ENCODE measurements around the gene ABHD17B.
A peak's percentile ranks its signal among the peaks of the same experiment; 100 is the strongest.

Gene ABHD17B

DNA sequence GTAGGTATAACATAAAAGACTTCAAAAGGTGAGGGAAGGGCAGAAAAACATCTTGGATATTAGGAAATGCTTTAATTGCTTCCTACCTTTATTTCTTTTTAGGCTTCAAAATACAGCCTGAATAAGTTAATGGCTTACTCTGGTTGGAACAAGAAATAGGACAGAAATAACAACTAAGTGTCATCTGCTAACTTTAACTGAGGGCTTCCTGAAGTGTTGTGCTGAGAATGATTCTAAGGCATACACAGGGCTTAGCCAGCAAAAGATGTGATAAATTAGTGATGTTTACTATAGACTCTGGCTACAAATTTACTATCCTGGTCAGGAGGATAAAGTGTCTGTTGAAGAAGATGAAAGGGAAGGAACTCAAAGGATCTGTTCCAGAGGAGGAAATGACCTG lies 34.2 kb downstream of the ABHD17B start:
- DNase-seq (ENCODE audit: low spot score) = no peak

DNA sequence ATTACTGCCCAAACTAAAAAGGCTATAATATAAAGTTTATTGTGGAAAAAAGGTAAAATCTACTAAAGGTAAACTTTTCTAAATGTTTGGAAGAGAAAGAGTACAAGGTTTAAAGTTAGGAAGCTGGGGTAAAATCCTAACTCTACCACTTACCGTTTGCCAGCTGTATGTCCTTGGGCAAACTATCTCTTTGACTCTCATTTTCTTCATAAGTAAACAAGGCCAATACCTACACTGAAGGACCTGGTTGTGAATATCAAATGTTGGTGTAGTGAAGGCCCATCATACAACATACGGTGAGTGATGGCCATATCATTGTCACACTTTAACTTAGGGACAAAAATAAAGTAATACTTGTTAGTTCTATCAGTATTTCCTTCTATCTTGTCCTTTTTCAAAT lies 34.9 kb downstream of the ABHD17B start:
- no peak for DNase-seq (ENCODE audit: low spot score)

DNA sequence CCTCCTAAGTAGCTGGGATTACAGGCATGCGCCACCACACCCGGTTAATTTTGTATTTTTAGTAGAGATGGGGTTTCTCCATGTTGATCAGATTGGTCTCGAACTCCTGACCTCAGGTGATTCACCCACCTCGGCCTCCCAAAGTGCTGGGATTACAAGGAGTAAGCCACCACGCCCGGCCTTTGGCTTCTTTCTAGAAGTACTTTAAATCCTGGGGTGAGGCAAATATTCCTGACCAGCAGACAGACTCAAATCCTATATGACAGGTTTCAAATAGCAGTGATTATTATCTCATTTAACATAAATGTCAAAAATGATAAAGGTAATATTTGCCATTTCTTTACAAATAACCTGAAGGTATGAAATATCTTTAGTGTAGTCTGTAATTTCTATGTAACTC lies 35.6 kb downstream of the ABHD17B start:
- DNase-seq (ENCODE audit: low spot score) = no peak

DNA sequence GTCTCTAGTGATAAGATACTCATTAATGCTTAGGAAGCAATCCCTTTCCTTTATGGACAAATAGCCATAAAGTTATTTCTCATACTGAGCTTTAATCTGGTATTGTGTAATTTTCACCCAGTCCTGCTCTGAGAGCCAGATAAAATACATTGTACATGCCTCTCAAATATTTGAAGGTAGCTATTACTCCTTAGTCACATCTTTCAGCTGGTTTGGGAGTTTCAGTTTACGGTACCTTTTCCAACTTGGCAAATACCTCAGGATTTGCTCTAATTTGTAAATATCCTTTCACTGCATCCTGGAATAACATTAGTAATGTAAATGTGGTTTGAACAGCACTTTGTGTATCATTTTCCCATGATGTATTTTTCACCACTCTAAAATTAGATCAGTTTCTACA lies 47.4 kb downstream of the ABHD17B start:
- no peak for DNase-seq (ENCODE audit: low spot score)

DNA sequence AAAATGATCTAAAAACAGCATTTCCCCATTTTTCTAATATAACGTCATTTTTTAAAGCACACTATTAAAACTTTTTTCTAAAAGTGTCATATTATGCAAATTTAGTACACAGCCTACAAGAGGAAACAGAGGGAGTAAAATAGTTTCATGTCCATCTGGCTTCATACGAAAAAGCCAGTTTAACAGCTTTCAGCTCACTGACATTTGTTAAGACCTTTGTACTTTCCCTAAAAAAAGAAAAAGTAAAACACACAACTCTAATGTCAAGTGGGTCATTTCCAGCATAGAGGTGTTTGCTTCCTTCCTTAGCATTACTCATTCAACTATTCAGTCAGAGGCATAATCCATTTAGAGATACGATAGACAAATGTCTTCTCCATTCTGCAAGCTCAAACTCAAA lies 49.4 kb downstream of the ABHD17B start:
- no peak for DNase-seq (ENCODE audit: low spot score)

DNA sequence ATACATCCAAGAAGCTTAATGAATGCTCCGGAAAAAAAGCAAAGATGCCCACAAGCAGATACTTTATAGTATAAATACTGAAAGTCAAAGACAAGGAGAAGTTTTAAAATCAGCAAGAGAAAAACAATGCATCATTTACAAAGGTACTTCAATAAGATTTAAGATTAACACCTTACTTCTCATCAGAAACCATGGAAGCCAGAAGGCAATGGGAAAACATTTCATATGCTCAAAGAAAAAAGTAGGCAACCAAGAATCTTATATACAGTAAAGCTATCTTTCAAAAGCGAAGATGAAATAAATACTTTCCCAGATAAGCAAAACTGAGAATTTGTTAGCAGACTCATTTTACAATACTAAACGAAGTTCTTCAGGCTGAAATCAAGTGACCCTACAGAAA lies 51.1 kb downstream of the ABHD17B start:
- DNase-seq (ENCODE audit: low spot score) = no peak

DNA sequence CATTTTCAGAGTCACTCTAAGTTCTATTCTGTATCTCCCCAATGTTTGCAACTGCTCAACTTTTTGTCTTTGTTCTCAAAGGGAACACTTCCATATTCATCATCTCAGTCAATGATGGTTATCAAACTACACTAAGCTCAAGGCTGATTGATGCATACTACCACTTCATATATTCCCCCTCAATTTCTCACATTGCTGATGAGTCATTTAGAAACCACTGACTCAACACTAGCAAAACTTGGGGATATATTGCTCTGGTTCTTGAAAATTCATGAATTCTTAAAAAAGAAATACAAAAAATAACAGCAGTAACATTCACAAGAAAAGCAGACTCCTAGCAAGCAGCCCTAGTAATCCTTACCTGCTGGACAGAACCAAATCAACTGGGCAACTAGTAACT lies 52.2 kb downstream of the ABHD17B start:
- no peak for DNase-seq (ENCODE audit: low spot score)

DNA sequence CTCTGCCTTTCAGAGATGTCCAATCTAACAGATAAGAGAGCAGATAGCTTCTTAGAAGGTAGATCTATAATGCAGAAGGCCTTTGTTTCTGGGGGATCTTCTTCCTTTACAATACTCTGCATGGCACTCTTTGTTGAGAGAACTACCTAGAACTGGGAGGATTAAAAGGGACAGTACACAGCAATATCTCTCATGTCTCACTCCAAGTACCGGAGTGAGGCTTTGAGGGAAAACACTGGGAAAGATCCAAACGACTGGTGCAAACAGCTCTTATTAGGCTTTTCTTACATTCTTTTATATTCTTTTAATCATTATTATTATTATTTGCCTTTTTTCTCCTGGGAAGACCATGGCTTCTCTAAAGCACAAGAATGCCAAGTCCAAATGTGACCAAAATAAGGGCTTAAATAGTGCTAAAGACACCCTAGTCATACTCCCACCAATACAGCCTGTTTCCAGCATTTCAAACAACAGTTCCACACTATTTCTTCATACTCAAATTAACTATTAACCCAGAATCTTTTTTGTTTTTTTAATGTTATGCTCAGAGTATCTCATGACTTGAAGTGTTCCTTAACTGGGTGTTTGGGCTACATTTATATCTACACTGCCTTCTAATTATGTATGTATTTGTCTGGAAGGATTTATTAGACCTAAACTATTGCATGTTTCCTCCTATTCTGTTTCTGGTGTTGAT lies 52.7 kb downstream of the ABHD17B start:
- no peak for DNase-seq (ENCODE audit: low spot score)

DNA sequence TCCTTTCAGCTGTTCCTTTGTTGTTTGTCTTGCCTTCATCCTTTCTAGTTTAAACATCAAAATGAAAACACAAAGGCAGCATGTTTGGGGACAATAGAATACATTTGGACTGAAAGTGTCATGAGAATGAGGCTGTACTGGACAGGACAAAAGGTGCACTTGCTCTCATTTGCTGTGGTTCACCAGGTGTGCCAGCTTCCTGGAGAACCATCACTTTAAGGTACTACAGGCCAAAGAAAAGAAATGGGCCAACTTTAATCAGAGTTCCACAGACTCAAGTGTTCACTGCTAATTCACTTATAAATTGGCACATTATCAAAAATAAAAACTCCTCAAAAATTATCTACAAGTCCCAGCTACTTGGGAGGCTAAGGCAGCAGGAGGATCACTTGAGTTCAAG lies 53.8 kb downstream of the ABHD17B start:
- DNase-seq (ENCODE audit: low spot score) = no peak

DNA sequence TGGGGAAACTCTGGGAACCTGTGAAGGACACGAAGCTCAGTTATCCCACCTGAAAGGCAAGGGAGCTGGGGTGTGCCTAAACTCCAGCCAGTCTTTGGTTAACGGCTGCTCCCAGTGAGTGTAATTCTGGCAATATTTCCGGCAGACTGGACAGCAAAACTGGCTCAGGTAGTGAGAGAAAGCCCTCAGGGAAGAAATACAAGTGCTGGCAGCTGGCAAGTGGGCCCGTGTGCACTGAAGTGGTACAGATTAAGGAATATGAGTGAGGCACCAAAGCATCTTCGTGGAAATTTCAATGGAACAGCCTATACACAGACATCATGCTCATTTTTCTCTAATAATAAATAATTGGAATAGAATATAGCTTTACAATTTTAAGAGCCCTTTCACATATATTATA lies 56.2 kb downstream of the ABHD17B start:
- no peak for DNase-seq (ENCODE audit: low spot score)

DNA sequence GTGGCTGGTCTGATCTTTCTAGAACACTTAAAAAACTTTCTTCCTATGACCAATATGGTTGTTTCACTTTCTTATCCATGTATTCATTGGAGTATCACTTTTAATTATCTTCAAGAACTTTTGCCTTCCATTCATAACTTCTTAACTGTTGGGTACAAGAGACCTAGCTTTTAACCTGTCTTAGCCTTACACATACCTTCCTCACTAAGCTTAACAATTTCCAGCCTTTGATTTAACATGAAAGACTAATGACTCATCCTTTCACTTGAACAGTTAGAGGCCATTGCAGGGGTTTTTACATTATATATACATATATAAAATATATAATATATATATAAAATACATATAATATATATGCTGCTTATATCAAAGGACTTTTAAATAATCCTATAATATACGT lies 57.9 kb downstream of the ABHD17B start:
- DNase-seq (ENCODE audit: low spot score) = no peak

DNA sequence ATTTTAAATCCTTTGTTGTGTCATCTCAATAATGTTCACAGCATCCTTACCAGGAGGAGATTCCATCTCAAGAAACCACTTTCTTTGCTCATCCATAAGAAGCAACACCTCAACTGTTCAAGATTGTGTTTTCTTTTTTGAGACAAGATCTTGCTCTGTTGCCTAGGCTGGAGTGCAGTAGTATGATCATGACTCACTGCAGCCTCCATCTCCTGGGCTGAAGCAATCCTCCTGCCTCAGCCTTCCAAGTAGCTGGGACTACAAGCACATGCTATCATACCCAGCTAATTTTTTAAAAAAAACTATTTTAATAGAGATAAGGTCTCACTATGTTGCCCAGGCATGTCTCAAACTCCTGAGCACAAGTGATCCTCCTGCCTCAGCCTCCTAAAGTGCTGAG lies 60.0 kb downstream of the ABHD17B start:
- no peak for DNase-seq (ENCODE audit: low spot score)

DNA sequence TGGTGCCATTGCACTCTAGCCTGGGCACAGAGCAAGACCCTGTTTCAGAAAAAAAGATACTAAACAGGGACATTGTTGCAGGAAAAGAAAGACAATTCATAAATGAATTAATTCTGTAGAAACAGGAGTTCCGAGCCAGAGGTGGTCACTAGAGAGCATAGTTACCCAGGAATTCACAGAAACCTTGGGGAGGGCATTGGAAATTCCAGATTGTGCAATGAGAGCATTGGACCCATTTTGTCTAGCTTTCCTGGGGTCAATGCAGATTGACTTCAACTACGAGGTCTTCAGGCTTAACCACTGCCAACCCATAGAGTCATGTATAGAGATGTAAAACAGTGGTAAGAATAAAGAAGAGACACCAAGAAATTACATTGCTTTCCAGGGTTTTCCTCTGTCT lies 63.1 kb downstream of the ABHD17B start:
- no peak for DNase-seq (ENCODE audit: low spot score)

DNA sequence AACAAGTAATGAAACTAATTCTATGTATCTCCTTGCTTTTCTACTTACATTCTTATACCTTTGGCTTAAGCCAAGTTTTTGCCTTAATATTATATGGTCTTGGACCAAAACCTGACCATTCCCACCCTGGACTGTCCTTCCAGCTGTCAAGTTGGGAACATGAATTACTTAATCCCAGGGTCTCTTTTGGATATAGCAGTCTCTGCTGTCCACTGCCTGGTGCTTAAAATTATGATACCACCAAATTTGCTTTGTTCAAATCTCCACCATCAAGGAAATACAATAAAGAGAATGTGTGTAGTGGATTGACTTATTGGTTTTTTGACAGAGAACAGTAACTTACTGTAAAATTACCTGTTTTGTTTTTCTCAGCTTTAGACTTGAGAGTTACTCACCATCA lies 66.2 kb downstream of the ABHD17B start:
- DNase-seq (ENCODE audit: low spot score) = no peak

DNA sequence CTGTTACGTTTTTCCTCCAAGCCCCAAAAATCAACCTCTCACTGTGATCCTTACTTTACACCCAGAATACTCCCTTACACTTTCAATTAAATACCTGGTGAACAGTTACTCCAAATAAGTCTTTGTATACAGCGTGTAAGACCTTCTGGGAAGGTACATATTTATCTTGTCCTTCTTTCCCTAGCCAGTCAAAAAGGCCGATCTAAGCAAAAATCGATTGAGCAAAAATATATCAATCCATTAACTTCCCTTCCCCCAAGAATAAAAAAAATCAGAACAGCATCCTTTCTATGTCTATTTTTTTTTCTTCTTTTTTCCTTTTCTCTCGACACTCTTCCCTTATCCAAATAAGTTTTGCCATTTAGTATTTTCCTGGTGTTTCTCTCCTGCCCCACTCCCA lies 71.3 kb downstream of the ABHD17B start:
- no peak for DNase-seq (ENCODE audit: low spot score)

DNA sequence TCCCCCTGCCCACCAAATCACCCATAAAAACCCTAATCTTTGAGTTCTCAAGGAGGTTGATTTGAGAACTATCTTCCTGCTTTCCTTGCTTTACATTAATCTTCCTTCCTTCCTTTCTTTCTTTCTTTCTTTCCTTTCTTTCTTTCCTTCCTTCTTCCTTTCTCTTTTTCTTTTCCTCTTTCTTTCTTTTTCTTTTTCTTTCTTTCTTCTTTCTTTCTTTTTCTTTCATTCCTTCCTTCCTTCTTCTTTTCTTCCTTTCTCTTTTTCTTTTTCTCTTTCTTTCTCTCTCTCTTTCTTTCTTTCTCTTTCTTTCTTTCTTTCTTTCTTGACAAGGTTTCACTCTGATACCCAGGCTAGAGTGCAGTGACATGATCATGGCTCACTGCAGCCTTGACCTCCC lies 75.4 kb downstream of the ABHD17B start:
- no peak for DNase-seq (ENCODE audit: low spot score)

DNA sequence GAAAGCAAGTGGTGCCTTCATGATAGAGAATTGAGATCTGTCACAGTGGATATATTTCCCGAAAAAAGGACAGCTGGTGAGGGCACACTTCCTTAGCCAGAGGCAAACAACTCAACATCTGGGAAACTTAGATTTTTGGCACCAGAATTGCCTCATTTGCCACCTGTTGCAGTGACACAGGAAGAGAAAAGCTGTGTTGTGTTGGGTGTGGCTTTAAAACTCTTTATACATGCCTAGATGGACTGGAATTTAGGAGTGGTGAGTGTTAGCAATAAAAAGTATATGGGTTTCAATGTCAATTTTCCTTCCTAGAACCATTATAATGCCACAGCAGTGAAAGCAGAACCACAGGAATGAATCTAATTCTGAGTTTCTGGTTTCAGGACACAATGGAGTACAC lies 80.1 kb downstream of the ABHD17B start:
- DNase-seq (ENCODE audit: low spot score) = no peak

DNA sequence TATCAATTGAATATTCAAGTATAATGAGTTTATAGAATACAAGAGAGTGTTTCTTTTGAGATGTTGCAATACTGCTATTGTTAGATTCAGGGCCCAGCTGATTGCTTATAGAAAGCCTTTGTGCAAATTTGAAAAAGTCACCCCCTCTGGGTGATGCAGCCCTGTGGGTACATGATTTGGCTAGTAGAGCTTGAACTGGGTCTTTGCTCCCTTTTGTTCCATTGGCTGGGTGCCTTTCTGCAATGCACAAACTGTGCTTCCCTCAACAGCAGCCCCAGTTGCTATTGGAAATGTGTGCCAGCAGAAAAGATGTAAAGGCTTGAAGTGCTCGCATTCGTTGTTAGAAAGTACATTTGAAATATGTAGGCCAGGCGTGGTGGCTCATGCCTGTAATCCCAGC lies 80.8 kb downstream of the ABHD17B start:
- peak; percentile 96 for DNase-seq (ENCODE audit: low spot score)

DNA sequence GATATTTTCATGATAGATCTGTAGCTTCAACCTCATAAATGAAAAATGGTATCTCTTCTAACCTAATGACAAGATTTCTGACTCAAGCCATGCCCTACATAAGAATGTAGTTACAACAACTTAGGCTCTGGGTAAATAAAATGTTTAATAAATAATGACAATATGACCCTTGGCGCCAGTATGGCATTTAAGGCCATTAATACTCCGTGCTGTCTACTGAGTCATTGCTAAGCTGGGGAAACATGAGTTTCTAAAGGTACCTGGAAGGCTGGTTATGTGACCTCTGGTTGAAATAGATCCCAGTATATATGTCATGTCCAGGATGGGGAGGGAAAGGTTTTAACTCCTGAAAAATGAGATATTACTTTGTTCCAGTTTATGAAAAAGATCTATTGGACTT lies 84.7 kb downstream of the ABHD17B start:
- no peak for DNase-seq (ENCODE audit: low spot score)

DNA sequence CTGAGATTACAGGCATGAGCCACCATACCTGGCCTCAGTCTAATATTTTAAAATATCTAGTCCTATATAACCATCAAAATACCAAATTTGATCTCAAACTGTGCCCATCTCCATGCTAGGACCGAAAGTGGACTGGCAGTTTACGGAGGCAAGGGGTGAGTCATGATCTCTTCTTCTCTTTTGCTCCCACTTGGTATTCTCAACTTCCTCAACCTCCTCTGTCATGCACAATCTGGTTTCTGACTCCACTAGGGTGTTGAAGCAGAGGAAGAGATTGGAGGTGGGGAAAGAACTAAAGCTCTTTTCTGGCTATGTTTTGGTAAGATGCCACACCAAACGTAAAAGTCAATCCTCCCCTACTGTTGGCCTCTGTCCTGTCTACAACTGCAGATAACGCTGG lies 86.7 kb downstream of the ABHD17B start:
- no peak for DNase-seq (ENCODE audit: low spot score)

DNA sequence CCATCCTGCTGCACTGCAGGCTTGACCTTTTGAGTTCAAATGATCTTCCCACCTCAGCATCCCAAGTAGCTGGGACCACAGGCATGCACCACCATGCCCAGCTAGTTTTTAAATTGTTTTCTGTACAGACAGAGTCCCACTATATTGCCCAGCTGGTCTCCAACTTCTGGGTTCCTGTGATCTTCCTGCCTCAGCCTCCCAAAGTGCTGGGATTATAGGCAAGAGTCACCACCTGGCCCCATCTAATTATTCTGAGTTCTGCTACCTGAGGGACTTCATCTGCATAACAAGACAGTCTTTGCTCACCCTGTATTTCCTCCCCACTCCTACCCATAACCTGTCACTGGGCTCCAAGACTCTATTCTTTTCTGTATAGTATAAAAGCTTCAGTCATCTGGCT lies 88.1 kb downstream of the ABHD17B start:
- no peak for DNase-seq (ENCODE audit: low spot score)

DNA sequence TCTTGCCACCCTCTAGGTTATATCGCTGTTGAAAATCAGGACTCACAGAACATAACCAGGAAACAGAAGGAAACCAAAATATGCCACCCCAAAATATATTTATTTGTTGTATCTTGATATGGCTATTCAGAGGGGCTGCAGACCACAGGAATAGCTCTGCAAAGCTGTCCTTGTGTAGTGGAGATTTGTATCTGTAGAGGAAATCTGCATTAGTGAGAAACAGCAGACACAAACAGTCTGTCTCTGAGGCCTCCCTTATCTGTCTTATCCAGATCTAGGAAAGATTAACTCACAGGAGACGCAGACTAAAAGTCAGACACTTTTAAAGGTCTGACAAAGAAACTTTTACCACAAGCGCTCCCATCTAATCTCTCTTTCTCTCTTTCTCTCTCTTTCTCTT lies 88.5 kb downstream of the ABHD17B start:
- no peak for DNase-seq (ENCODE audit: low spot score)

DNA sequence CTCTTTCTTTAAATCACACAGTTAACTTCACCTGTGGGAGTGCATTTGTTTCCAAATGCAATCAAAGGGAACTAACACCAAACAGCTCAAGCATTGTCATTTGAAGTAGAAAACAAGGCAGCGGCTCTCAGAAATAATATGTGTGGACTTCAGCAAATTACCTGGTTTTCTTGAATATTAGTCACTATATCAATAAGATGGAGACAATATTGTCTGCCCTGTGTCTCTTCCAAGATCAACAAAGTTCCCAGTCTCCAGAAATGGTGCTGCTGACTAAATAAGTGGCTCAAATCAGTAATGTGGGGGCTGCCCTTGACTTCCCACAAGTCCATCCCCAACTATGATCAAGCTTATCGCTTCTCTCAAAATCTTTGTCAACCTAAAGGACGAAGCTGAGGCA lies 89.6 kb downstream of the ABHD17B start:
- no peak for DNase-seq (ENCODE audit: low spot score)

DNA sequence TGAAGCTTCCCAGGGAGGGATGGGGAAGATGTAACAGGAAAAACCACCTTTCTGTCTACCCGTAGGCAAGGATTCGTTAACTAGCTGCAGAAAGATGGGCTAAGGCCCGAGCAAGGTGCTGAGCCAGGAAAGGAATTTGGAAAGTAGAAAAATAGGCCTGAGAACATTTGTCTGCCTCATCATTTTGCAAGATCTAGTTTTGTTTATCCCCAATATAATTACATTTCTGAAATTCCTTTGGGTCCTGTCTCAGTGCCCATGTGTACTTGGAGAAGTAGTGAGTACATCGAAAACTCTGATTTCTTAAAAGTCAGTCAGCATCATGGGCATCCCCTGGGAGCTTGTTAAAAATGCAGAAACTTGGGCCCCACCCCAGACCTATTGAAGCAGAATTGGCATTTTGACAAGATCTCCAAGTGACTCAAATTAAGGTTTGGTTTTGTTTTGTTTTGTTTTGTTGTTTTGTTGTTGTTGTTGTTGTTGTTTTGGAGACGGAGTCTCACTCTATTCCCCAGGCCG lies 90.5 kb downstream of the ABHD17B start:
- no peak for DNase-seq (ENCODE audit: low spot score)
